BJ (cell line): Measurements from ENCODE around the gene IPO11. TPM values are rescaled to one million over a fixed set of nuclear protein-coding genes. Genes with fewer than 3 reads are reported as not detected.

ENCODE experiments used
- CTCF ChIA-PET: fragments of 350-600 bp; formaldehyde crosslinking; extraction: SDS; loops from one replicate; lab custom pipeline; 2021; ENCODE audit warnings: antibody characterized with exemption, inconsistent platforms; lab: Yijun Ruan, JAX
- POLR2A ChIA-PET: fragments of 300-600 bp; sonication (Branson Sonifier 250); formaldehyde crosslinking; extraction: SDS; loops from one replicate; lab custom pipeline; 2021; ENCODE audit warnings: antibody characterized with exemption; lab: Charles Lee
- DNase-seq: peaks from one replicate; pipeline ENCODE4 v3.0.0-alpha.2; 2011; ENCODE audit warnings: low read depth
- H3K27me3 ChIP-seq: 2 replicates; pipeline ENCODE4 v1.6.0; 2011; ENCODE audit warnings: low read length; ENCODE audit not compliant: control insufficient read depth, insufficient read depth
- H3K36me3 ChIP-seq: 2 replicates; pipeline ENCODE4 v1.5.1; 2011; ENCODE audit warnings: low read length; ENCODE audit not compliant: control insufficient read depth, insufficient read depth
- H3K4me3 ChIP-seq: 2 replicates; pipeline ENCODE4 v1.5.1; 2011; ENCODE audit warnings: low read depth, mild to moderate bottlenecking, control low read depth, low read length
- polyA plus RNA-seq: library from polyadenylated mRNA; depleted of rRNA; stranded (reverse); fragments of >200 nt; gene quantifications from 2 replicates; pipeline ENCODE4 v1.2.3, GENCODE V29; 2011
- TF ChIP-seq, protein P1 (sequence below): IDR thresholded peaks from 2 replicates; pipeline ENCODE4 v1.5.1; 2011; ENCODE audit warnings: low read depth, mild to moderate bottlenecking, control low read depth, inconsistent platforms, low read length, moderate library complexity; ENCODE audit not compliant: insufficient read depth

IPO11 gene
- polyA plus RNA-seq, 1 experiment = 25.7 TPM

DNA sequence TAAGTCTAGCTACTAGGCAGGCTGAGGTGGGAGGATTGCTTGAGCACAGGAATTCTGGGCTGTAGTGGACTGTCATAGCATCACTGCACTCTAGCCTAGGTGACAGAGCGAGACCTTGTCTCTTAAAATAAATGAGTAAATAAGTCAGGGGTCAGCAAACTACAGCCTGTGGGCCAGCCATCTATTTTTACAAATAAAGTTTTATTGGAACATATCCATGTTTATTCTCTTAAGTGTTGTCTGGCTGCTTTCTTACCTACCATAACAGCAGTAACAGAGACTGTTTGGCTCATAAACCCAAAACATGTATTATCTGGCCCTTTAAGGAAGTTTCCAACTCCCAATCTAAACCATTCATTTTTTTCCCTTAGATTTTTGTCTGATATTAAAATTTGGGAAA, 38.5 kb upstream of the IPO11 start:
- TF ChIP-seq, protein P1, sequence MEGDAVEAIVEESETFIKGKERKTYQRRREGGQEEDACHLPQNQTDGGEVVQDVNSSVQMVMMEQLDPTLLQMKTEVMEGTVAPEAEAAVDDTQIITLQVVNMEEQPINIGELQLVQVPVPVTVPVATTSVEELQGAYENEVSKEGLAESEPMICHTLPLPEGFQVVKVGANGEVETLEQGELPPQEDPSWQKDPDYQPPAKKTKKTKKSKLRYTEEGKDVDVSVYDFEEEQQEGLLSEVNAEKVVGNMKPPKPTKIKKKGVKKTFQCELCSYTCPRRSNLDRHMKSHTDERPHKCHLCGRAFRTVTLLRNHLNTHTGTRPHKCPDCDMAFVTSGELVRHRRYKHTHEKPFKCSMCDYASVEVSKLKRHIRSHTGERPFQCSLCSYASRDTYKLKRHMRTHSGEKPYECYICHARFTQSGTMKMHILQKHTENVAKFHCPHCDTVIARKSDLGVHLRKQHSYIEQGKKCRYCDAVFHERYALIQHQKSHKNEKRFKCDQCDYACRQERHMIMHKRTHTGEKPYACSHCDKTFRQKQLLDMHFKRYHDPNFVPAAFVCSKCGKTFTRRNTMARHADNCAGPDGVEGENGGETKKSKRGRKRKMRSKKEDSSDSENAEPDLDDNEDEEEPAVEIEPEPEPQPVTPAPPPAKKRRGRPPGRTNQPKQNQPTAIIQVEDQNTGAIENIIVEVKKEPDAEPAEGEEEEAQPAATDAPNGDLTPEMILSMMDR = no peak

DNA sequence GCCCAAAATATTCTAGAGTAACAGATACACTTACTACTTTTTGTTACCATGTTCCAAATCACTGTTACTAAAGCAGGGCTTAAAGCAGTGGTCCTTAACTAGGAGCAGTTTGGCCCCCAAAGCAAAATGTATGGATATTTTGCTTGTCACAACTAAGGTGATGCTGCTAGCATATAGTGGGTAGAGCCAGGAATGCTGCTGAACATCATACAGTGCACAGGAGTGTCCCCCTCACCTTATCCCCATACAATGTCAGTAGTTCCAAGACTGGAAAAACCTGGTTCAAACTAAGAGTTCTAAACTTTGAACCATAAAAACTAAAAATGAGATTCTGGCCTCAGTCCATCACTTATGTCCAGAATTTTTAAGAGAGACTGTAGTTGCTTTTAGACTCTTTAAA, 36.9 kb upstream of the IPO11 start:
- POLR2A ChIA-PET = no interaction called here
- DNase-seq = no peak
- CTCF ChIA-PET = no interaction called here
- Histone ChIP-seq H3K4me3 (no peak overlapping the region), H3K27me3 (no peaks in the 10 kb centered on the region), H3K36me3 (peaks cover 3% of the 10 kb centered on the region)
- TF ChIP-seq, protein P1 = no peak

More for the DNA sequence above, 38.5 kb upstream of the IPO11 start:
- H3K27me3 ChIP-seq = no peaks in the 10 kb centered on the region
- H3K4me3 ChIP-seq = no peak overlapping the region
- DNase-seq = no peak
- H3K36me3 ChIP-seq = peaks cover 2% of the 10 kb centered on the region
- POLR2A ChIA-PET = no interaction called here
- CTCF ChIA-PET = interaction anchor here (0.6 kb wide), 1 partner anchor 7 kb away, joined by 3 read pairs; no protein-coding TSS in a partner anchor

DNA sequence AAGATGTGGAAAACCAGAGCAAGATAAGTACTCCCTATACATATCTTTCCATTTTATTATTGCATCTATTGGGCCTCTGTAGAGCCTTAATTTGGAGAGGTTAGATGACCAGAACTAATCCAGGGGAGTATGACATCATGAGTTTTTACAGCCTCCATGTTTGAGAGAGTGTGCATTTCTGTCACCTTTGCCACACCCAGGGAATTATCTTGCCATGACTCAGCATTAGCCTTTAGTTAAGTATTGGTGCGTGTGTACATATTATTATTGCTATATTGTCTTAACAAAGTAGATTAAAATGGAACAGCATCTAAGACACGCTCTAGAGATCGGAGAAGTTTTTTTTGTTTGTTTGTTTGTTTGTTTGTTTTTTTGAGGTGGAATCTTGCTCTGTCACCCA, 36.5 kb upstream of the IPO11 start:
- H3K27me3 ChIP-seq = no peaks in the 10 kb centered on the region
- DNase-seq = no peak
- TF ChIP-seq, protein P1 = no peak
- ChIA-PET CTCF (interaction anchor here (0.7 to 1.1 kb wide), 3 partner anchors 21 to 135 kb away, joined by 3 to 4 read pairs (median 3); no protein-coding TSS in a partner anchor), POLR2A (no interaction called here)
- H3K36me3 ChIP-seq = peaks cover 3% of the 10 kb centered on the region
- no peak overlapping the region for H3K4me3 ChIP-seq

DNA sequence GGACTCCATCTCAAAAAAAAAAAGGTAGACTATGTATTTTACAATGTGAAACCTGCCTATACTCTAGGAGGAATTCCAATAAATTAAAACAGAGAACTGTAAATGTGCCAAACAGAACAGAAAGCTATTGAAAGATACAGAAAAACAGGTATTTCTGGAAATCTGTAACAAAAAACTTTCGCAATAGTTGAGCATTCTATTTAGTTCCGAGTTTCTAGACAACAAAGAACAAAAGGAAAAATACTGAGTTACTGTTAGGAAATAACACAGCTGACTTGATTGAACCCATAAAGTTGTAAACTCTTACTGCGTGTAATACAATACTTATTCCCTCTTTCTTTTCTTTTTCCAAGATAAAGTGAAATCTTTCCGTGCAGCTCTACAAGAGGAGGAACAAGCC, 27.4 kb upstream of the IPO11 start:
- TF ChIP-seq, protein P1 = no peak
- Histone ChIP-seq H3K36me3 (peaks cover 1% of the 10 kb centered on the region; the same call in 1 of the 2 replicates), H3K27me3 (no peaks in the 10 kb centered on the region), H3K4me3 (no peak overlapping the region)
- DNase-seq = no peak
- POLR2A ChIA-PET = interaction anchor here (0.6 kb wide), 1 partner anchor 8 kb away, joined by 5 read pairs; no protein-coding TSS in a partner anchor
- CTCF ChIA-PET = no interaction called here

DNA sequence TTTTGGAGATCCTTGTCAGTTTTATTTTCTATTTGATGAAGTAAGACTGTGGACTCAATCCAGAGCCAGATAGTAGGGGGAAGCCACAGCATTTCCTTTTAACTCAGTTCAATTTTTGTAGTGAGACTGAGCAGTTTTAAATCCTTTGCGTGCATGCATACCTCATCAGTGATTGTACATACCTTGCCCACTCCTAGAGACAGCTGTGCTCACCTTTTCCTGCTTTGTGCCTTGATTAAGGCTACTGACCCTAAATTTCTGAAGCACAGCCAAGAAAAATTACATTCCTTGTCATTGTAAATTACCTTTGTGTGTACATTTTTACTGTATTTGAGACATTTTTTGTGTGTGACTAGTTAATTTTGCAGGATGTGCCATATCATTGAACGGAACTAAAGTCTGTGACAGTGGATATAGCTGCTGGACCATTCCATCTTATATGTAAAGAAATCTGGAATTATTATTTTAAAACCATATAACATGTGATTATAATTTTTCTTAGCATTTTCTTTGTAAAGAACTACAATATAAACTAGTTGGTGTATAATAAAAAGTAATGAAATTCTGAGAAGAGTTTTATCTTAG, 26.7 kb upstream of the IPO11 start:
- H3K4me3 ChIP-seq = no peak overlapping the region
- CTCF ChIA-PET = interaction anchor here (1.3 kb wide), 1 partner anchor 7 kb away, joined by 4 read pairs; no protein-coding TSS in a partner anchor
- TF ChIP-seq, protein P1 = no peak
- H3K36me3 ChIP-seq = peaks cover 3% of the 10 kb centered on the region
- H3K27me3 ChIP-seq = no peaks in the 10 kb centered on the region
- POLR2A ChIA-PET = no interaction called here
- no peak for DNase-seq
